GM23248 (cell line): ENCODE results near the gene SAG. TPM values are rescaled to one million over a fixed set of nuclear protein-coding genes. Genes with fewer than 3 reads are reported as not detected.
A peak's percentile ranks its signal among the peaks of the same experiment; 100 is the strongest.

ENCODE experiments used
- DNase-seq: peaks from one replicate; pipeline ENCODE4 v3.0.0-alpha.2; 2015
- H2AFZ ChIP-seq: fragments of 200-600 bp; sonication (generic); 2 replicates; pipeline ENCODE4 v1.6.1; 2016; ENCODE audit warnings: antibody characterized with exemption
- H3F3A ChIP-seq: fragments of 200-600 bp; sonication (generic); 2 replicates; pipeline ENCODE4 v1.6.1; 2016; ENCODE audit warnings: mild to moderate bottlenecking, antibody characterized with exemption, mixed run types; ENCODE audit not compliant: insufficient read depth
- H3K27ac ChIP-seq: fragments of 200-600 bp; sonication (generic); 2 replicates; pipeline ENCODE4 v1.5.1; 2016; ENCODE audit warnings: mild to moderate bottlenecking
- H3K27me3 ChIP-seq: fragments of 200-600 bp; sonication (generic); replicated peaks from 2 replicates; pipeline ENCODE4 v1.6.1; 2016; ENCODE audit warnings: mild to moderate bottlenecking; ENCODE audit not compliant: insufficient read depth
- H3K36me3 ChIP-seq: fragments of 200-600 bp; sonication (generic); 2 replicates; pipeline ENCODE4 v1.6.1; 2016; ENCODE audit warnings: low read depth, mild to moderate bottlenecking
- H3K4me1 ChIP-seq: fragments of 200-600 bp; sonication (generic); 2 replicates; pipeline ENCODE4 v1.6.1; 2016; ENCODE audit warnings: mild to moderate bottlenecking; ENCODE audit not compliant: insufficient read depth
- H3K4me2 ChIP-seq: fragments of 200-600 bp; sonication (generic); one replicate; pipeline ENCODE4 v1.6.1; 2016; ENCODE audit warnings: mild to moderate bottlenecking; ENCODE audit not compliant: unreplicated experiment
- H3K4me3 ChIP-seq: fragments of 200-600 bp; sonication (generic); 2 replicates; pipeline ENCODE4 v1.5.1; 2016; ENCODE audit warnings: mild to moderate bottlenecking
- H3K79me2 ChIP-seq: fragments of 200-600 bp; sonication (generic); 2 replicates; pipeline ENCODE4 v1.6.1; 2016; ENCODE audit warnings: mild to moderate bottlenecking; ENCODE audit not compliant: insufficient read depth
- H3K9ac ChIP-seq: fragments of 200-600 bp; sonication (generic); 2 replicates; pipeline ENCODE4 v1.6.1; 2016; ENCODE audit warnings: mild to moderate bottlenecking
- H3K9me2 ChIP-seq: fragments of 200-600 bp; sonication (generic); 2 replicates; pipeline ENCODE4 v1.6.1; 2016; ENCODE audit warnings: mixed run types, mild to moderate bottlenecking, moderate library complexity; ENCODE audit not compliant: insufficient read depth
- H3K9me3 ChIP-seq: fragments of 200-600 bp; sonication (generic); one replicate; pipeline ENCODE4 v1.6.1; 2017; ENCODE audit warnings: low read depth
- H4K20me1 ChIP-seq: fragments of 200-600 bp; sonication (generic); 2 replicates; pipeline ENCODE4 v1.6.0; 2016; ENCODE audit not compliant: insufficient read depth
- EZH2 ChIP-seq: fragments of 200-600 bp; sonication (generic); IDR thresholded peaks from 2 replicates; pipeline ENCODE4 v1.6.1; 2018; ENCODE audit warnings: antibody characterized with exemption, mild to moderate bottlenecking; ENCODE audit not compliant: insufficient read depth, poor library complexity, severe bottlenecking
- EZH2phosphoT487 ChIP-seq: fragments of 200-600 bp; sonication (generic); IDR thresholded peaks from 2 replicates; pipeline ENCODE4 v1.6.1; 2018; ENCODE audit warnings: antibody characterized with exemption, moderate library complexity, mild to moderate bottlenecking, low read depth; ENCODE audit not compliant: insufficient read depth
- WGBS, 2 experiments: methylation state at CpG; one replicate each; pipeline ENCODE4 v1.1.6; 2015 to 2017; ENCODE audit warnings: low lambda C conversion rate in 2 of 2, low coverage in 1 of 2; ENCODE audit errors: missing lambda C conversion rate in 2 of 2; 5-methylcytosine and 5-hydroxymethylcytosine counted together
- in situ Hi-C: fragments of 300-500 bp; cut with MboI; formaldehyde crosslinking; loops from 2 replicates; pipeline ENCODE4 v1.15.0; 2020
- polyA plus RNA-seq: library from polyadenylated mRNA; unstranded; fragments of >200 nt; fragmentation: Nextera tagmentation; extraction: Ambion mirVana; gene quantifications from 2 replicates; pipeline ENCODE4 v1.2.1, GENCODE V29; 2016
- total RNA-seq: library from RNA; depleted of rRNA; stranded (reverse); fragments of >200 nt; shearing (Covaris generic); gene quantifications from 2 replicates; pipeline ENCODE4 v1.2.3, GENCODE V29; 2014

SAG gene
- total and polyA plus RNA-seq, 2 experiments from 2014 or later, result not detected

DNA sequence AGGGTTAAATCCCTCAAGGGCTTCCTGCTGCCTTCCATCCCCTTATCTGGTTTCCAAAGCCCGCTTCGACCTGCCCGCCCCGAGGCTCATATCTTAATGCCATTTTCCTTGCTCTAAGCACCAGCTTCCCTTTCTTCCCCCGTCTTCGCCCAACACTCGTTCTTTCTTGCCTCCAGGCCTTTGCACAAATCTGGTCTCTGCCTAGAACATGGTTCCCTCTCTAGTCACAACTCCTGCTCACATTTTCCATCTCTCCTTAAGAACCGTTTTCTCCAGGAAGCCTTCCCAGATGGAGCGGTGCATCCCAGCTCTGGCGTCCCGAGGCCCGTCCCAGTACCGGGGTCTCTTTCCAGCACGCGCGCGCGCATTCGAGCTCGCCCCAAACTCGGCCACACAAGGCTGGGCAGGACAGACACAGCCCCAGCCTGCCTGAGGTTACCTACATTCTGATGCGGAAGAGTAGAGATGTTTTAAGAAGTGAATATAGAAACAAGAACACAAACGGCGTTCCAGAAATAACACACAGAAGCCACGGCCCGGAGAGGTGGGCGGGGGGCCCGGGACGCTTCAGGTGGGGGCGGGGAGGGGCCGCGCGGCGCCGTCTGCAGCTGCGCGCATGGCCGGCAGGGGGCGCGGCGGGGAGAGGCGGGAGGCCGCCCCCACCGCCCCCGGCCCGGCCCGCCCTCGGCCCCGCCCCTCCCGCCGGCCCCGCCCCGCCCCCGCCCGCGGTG lies 46.3 kb downstream of the SAG start, which contains the start of gene DGKD:
TSS of gene DGKD (plus strand) at position 726 of the 731 bp plus-strand sequence. CDS start 25 bp downstream, outside the sequence.
- H3K4me3 ChIP-seq, result peak within 1 kb of the TSS; percentile 80
- H3K27me3 ChIP-seq, result no peaks in the 10 kb centered on the region
- 6 to 8% methylated on average over 24 to 39 of the region's 56 CpGs for WGBS, 2 experiments
- no peaks in the 10 kb centered on the region for H3K36me3 ChIP-seq
- peak within 1 kb of the TSS; percentile 93 for H3K4me2 ChIP-seq
- DNase-seq, result peak; percentile 77
- no peaks in the 10 kb centered on the region for H4K20me1 ChIP-seq
- peaks cover 10% of the 10 kb centered on the region for H3F3A ChIP-seq
- H3K79me2 ChIP-seq, result peaks cover 20% of the 10 kb centered on the region
- peaks cover 8% of the 10 kb centered on the region for H3K4me1 ChIP-seq
- peak within 1 kb of the TSS; percentile 99 for H2AFZ ChIP-seq
- no peak within 1 kb of the TSS for H3K27ac ChIP-seq
- in situ Hi-C loops, result no loop called here
- no peaks in the 10 kb centered on the region for H3K9me3 ChIP-seq
- H3K9ac ChIP-seq, result peak within 1 kb of the TSS; percentile 74
- no peaks in the 10 kb centered on the region for H3K9me2 ChIP-seq
- no peak for TF ChIP-seq EZH2phosphoT487
- no peak for TF ChIP-seq EZH2

DNA sequence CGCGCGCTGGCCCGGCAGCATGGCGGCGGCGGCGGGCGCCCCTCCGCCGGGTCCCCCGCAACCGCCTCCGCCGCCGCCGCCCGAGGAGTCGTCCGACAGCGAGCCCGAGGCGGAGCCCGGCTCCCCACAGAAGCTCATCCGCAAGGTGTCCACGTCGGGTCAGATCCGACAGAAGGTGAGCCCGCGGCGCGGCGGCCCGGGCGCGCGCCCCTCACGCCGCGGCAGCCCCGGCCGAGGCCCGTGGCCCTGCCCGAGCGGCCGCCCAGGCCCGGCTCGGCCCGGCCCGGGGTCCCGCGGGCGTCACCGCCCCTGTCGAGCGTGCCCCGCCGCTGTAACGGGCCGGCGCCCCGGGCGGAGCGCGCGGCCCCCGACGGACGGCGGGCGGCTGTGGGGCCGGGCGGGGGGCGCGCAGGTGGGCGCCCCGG lies 46.9 kb downstream of the SAG start:
- Histone ChIP-seq H3K4me3 (peak overlapping the region; percentile 79), H3F3A (peaks cover 10% of the 10 kb centered on the region), H3K9me2 (no peaks in the 10 kb centered on the region), H3K9ac (no peak overlapping the region; the same call in 1 of the 2 replicates), H3K4me2 (peak overlapping the region; percentile 86), H3K9me3 (no peaks in the 10 kb centered on the region), H3K27me3 (no peaks in the 10 kb centered on the region), H4K20me1 (no peaks in the 10 kb centered on the region; the same call in 1 of the 2 replicates), H2AFZ (no peak overlapping the region; the same call in 1 of the 2 replicates), H3K27ac (no peak overlapping the region), H3K36me3 (no peaks in the 10 kb centered on the region), H3K79me2 (peaks cover 26% of the 10 kb centered on the region), H3K4me1 (peaks cover 8% of the 10 kb centered on the region)
- TF ChIP-seq EZH2phosphoT487 (no peak), EZH2 (no peak)
- DNase-seq, result no peak
- 0% methylated on average over 4 to 28 of the region's 77 CpGs for WGBS, 2 experiments
- in situ Hi-C loops, result no loop called here

DNA sequence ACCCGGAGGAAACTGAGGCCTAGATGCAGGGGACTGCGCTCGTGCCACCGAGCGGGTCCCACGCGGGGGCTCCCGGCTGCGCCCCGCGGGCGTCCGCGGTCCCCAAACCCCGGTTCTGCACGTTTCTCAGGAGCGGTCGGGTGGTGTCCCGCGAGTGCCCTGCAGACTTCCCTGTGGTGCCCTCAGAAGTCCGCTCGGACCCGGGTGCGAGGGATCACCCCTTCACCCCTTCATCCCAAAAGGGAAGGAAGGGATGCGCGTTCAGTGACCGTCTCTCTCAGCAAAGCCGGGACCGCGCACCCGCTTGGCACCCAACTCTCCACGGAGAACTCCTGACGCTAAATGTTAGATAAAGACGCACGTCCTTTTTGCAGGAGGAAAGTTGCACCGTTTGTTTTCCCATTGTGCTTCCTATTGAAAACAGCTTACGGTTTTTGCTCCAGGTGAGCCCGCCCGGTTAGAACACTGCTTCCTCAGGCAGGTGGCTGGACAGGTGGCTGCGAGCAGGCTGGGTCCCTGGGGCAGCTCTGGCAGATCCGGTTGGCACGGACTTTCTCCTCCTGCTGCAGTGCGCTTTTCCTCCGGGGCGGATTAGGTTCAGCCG lies 47.5 kb downstream of the SAG start:
- peak; percentile 48 for DNase-seq
- Histone ChIP-seq H3K27ac (no peak overlapping the region), H2AFZ (peak overlapping the region; percentile 80), H3K4me1 (peaks cover 8% of the 10 kb centered on the region), H3K4me3 (peak overlapping the region; percentile 79), H3K36me3 (no peaks in the 10 kb centered on the region), H3K9me3 (no peaks in the 10 kb centered on the region), H4K20me1 (no peaks in the 10 kb centered on the region; the same call in 1 of the 2 replicates), H3K4me2 (peak overlapping the region; percentile 86), H3K27me3 (no peaks in the 10 kb centered on the region), H3F3A (peaks cover 10% of the 10 kb centered on the region), H3K9me2 (no peaks in the 10 kb centered on the region), H3K9ac (peak overlapping the region; percentile 57), H3K79me2 (peaks cover 30% of the 10 kb centered on the region)
- TF ChIP-seq EZH2, result no peak
- TF ChIP-seq EZH2phosphoT487, result no peak
- WGBS, 2 experiments, result 13 to 20% methylated on average over 35 to 44 of the region's 46 CpGs
- in situ Hi-C loops, result no loop called here

DNA sequence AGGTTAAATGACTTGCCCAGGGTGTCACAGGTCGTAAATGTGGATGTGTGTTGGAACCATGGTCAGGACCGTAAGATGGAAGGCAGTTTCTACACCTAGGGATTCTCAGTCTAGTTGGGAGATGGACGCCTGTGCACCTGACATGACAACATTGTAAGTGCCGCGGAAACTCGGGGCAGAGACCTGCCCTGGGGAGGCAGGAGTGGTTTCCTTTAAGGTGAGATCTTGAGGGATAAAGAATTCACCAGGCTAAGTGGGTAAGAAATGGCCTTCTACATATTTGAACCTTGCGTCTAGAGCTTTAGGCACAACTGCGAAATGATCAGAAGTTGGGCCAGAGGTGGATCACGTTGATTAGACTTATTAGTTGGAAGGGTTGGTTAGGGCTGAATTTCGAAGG lies 48.3 kb downstream of the SAG start:
- TF ChIP-seq EZH2 (no peak), EZH2phosphoT487 (no peak)
- 97 to 98% methylated on average over 10 of the region's 10 CpGs for WGBS, 2 experiments
- Histone ChIP-seq H3K27me3 (no peaks in the 10 kb centered on the region), H3K4me3 (no peak overlapping the region; the same call in 1 of the 2 replicates), H3K9me2 (no peaks in the 10 kb centered on the region), H3F3A (peaks cover 4% of the 10 kb centered on the region), H3K9me3 (no peaks in the 10 kb centered on the region), H3K27ac (no peak overlapping the region), H2AFZ (no peak overlapping the region), H3K79me2 (peaks cover 30% of the 10 kb centered on the region), H3K4me2 (no peak overlapping the region), H4K20me1 (no peaks in the 10 kb centered on the region; the same call in 1 of the 2 replicates), H3K9ac (no peak overlapping the region), H3K4me1 (peaks cover 7% of the 10 kb centered on the region), H3K36me3 (no peaks in the 10 kb centered on the region)
- no peak for DNase-seq
- in situ Hi-C loops, result no loop called here
